T1000 (cell line): ENCODE data around the gene GULP1.
"Not testable (repeated sequence)": the region's sequence is repeated elsewhere in the genome, so short reads cannot be mapped to it uniquely, and the experiment has no call there.

ENCODE experiments used
- DNase-seq: peaks from one replicate; lab custom pipeline; 2025; ENCODE audit warnings: mixed read lengths; lab: John Stamatoyannopoulos, UW

Gene GULP1

DNA sequence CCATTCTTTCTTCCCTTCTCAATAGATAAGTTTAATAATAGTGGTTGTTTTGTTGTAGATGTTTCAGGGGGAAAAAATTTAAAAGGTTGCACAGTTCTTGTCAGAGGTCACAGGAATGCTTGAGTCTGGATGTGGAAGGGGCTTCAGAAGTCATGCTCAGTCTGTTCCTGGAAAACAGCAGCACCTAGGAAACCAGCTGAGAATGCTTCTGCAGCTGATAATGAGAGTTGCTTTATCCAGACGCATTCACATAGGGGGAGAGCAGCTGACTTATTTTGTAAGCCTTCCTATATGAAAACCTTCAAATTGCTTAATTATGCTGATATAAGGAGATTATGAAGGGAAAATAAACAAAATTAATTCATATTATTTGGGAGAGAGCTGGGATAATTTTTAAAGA is 235.5 kb downstream of the GULP1 start:
- DNase-seq: no peak

DNA sequence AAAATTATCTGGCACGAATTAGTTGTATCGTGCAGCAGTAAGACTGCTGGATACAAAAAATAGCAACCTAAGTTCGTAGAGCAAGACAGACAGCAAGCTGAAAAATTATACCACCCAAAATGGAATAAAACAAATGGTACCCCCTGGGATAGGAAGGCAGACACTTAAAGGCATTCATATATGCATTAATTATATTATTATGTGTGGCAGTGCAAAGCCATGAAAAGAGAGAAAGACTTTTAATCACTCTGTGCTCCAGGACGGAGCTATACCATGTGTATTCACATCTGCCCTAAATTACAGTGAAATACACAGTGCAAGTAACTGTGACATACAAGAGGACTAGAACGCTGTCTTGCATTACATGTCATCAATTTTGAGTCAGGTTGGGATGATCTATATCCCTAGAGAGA is 235.9 kb downstream of the GULP1 start:
- no peak for DNase-seq

DNA sequence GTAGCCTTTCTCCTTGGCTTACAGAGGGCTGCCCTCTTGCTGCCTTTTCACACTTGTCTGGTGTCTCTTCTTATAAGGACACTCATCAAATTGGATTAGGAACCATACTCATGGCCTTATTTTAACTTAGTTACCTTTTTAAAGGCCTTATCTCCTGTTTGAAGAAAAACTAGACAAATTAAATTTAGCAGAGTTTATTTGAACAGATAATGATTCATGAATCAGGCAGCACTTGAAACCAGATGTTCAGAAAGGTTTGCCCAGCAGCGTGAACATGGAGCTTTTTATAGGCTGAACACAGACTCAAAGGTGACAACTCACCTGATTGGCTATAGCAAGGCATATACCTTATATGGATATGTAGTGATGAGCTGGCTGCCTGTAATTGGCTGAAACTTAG is 238.0 kb downstream of the GULP1 start:
- DNase-seq: no peak

DNA sequence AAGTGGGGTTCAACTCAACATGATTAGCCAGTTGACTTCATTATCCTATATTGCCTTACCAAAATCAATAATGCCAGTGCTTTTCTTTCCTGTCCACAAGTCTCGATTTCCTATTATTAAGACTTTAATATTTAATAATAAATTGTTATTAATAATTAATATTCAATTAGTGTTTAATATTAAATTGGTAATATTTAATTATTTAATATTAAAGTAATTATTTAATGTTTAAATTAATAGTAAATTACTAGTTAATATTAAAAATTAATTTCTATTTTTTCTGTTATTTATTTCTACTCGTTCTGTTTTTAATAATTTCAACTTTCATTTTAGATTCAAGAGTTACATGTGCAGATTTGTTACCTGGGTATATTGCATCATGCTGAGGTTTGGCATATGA is 243.2 kb downstream of the GULP1 start:
- no peak for DNase-seq

DNA sequence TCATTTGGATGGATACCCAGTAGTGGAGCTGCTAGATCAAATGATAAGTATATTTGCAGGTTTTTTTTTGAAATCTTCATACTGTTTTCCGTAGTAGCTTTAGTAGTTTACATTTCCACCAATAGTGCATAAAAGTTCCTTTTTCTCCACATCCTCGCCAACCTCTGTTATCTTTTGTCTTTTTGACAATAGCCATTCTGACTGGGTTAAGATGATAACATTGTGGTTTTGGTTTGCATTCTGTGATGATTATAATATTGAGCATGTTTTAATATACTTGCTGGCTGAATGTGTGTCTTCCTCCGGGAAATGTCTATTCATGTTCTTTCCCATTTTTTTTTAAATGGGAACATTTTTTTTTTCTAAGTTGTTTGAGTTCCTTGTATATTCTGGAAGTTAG is 260.0 kb downstream of the GULP1 start:
- no peak for DNase-seq

DNA sequence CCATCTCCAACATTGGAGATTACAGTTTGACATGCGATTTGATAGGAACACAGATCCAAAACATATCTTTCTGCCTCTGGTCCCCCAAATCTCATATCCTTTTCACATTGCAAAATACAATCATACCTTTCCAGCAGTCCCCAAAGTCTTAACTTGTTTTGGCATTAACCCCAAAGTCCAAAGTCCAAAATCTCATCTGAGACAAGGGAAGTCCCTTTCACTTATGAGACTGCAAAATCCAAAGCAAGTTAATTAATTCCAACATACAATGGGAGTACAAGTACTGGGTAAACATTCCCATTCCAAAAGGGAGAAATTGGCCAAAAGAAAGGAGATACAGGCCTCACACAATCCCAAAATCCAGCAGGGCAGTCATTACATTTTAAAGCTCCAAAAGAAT is 265.4 kb downstream of the GULP1 start:
- DNase-seq: no peak

DNA sequence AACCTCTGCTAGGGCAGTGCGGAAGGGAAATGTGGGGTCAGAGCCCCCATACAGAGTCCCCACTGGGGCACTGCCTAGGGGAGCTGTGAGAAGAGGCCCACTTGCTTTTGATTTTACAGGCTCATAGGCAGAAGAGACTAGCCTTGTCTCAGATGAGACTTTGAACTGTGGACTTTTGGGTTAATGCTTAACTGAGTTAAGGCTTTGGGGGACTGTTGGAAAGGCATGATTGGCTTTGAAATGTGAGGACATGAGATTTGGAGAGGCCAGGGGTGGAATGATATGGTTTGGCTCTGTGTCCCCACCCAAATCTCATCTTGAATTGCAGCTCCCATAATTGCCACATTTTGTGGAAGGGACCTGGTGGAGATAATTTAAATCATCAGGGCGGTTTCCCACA is 267.8 kb downstream of the GULP1 start:
- DNase-seq: not testable (repeated sequence)

DNA sequence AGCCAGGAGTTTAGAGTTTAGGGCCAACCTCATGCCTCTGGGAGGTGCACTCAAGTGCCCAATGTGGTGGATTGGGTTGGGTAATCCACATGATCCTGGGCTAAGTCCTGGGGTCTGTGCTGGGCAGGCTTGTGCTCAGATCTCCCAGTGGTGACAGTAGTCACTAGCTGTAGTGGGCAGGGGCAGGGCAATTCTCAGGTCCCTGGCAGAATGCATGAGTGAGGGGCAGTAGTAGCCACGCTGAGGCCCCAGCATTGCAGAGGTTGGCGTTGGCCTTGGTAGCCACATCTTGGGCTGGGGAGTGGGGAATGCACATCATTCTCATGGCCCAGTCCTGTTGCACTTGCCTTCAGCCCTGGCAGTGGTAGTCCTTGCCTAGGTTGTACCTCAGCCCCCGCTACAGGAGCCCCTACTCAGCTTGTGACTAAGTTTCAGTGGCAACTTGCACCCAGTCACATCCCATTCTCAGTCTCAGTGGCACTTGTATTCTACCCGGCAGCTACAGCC is 269.9 kb downstream of the GULP1 start:
- no peak for DNase-seq

DNA sequence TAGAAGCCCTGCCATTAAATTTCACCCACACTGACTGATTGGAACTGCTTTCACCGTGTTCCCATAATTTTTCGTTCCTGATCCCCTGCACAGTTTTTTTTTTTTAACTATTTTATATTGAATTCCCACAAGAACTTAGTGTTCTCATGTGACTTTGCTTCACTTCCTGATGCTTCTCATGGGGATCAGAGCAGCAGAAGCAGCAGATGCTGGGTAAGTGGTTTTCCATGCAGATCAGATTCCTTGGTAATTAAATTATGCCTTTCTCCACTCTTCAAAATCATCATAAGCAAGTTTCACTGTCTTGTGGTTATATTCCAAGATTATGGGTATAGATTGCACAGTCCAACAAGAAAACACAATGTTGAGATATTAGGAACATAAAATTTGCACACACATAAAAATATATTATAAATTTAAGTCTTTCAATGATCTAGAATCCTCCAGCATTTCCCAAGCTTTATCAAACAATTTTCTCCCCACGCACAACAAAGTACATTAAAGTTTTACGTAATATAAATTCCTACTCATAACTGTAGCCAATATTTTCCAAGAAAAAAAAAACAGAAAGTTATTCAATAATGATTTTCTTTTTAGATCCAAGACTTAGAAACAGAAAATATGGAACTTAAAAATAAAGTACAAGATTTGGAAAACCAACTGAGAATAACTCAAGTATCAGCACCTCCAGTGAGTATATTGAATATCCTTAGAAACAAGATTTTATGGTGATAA is 277.9 kb downstream of the GULP1 start:
- no peak for DNase-seq

DNA sequence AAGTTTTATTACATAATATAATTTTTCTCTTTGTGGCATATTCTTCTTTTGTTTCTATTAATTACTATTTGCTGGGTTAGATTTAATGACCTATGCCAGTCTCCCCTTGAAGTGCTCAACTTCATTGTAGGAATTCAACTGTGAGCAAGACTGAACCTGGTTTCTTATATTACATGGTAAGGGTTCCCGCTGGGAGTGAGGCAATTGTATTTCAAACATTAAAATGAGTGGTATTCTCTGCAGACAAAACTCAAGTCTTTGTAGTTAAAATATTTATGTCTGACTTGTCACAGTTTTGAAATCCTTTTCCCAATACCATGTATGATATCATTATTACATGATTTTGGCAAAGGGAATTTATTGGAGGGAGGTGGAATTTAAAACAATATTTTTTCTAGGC is 278.7 kb downstream of the GULP1 start:
- DNase-seq: no peak

DNA sequence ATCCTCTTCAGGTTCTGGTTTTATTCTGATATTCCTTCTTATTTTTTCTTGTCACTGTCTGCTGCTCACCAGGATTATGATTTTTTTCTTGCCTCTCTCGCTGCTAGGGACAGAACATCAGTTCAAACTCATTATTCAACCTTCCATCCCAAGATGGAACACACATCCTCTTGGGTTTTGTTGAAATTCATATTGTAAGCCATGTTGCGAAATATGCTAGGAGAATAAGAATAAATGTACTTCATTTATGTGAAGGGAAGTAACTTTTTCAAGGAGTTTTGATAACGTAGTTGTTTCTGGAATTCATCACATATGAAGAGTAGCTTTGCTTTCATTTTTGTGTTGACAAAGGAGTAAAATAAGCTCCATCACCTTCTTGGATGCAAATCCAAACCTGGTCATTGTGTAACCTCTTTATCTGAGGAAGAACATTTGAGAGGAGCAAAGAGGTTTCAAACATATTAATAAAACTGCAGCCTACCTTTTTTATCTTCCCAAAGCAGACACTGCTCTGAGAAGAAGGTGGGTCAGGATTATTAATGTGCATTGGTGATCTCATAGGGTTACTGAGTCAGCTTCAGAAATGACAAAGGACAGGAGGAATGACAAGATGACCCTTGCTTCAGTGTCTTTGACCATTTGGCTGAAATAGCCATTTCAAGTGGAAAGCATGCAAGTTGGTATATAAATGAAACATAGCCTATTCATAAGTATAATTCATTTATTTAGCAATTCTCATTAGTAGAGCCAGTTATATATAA is 280.0 kb downstream of the GULP1 start:
- no peak for DNase-seq

DNA sequence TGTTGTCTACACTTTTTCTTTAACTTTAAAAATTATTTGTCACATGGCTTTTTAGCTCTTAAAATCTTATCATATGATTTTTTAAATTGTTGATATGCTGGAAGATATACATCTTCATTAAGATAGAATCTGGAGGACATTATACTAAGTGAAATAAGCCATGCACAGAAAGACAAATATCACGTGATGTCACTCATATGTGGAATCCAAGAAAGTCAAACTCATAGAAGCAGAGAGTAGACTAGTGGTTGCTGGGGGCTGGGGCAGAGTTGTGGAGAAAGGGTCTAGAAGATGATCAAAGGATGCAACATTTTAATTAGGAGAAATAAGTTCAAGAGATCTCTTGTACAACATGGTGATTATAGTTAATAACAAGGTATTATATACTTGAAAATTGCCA is 280.9 kb downstream of the GULP1 start:
- no peak for DNase-seq

DNA sequence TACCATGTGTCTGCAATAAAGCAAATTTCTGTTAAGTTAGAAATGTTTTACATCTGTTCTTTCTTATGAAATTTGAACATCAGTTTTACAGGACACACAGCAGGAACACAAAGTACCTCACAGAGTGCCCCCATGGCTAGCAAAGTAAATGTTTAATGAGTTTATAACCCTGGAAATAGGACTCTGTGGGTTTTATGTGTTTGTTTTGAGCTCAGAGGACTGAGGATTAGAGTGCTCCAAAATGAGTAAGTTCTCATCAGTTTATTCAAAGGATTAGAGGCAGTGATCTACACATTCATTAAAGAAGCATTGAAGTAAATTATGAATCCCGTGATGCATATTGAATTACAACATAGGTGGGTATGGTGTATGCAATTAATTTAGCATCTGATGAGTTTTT is 281.8 kb downstream of the GULP1 start:
- DNase-seq: no peak

DNA sequence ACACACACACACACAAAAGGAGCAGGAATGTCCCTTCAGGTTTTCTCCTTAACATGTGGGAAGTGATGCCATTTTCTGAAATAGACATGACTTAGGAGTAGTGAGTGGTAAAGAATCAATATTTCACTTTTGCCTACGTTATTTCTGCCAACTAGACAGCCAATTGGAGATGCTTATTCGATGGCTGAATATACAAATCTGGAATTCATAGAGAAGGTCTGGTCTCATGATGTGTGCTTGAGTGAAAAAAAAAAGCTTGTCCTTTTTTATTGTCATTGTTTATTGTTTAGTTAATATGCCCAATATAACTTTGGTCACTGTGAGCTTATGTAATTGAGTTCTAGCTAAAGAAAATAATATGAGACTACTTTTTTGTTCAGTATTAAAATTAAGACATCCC is 284.3 kb downstream of the GULP1 start:
- DNase-seq: no peak

DNA sequence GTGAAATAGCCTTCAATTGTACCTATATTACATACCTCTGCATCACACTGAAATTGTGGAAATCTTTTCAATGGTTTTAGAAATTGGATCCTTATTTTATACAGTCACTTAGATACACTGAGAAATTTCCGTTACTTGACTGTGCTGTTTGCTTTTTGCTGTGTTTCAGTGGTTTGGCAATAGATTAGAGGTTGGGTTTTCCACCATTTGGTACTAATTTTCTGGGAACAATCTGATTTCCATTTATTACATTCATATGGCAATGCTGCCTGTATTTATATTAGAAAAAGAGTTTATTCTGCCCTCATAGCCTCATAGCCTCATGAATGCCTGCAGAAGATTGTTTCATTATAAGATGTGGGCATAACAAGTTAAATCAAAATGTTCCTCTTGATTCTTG is 285.0 kb downstream of the GULP1 start:
- no peak for DNase-seq

DNA sequence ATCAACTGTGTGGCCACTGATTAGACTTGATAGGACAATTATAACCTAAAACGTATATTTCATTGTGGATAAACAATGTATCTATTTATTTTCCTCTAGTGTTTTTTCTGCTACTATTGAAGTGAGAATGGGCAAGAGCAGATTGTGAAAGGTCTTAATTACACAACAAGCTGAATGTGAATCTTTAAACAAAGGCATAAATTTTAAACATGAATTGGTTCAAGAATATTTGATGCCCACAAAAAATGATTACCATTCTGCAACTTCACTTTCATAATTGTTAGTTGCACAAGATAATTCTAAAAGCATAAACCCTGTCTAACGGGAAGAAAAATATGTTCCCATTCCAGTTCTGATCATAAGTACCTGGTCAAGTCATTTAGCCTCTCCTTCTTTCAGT is 285.6 kb downstream of the GULP1 start:
- no peak for DNase-seq

DNA sequence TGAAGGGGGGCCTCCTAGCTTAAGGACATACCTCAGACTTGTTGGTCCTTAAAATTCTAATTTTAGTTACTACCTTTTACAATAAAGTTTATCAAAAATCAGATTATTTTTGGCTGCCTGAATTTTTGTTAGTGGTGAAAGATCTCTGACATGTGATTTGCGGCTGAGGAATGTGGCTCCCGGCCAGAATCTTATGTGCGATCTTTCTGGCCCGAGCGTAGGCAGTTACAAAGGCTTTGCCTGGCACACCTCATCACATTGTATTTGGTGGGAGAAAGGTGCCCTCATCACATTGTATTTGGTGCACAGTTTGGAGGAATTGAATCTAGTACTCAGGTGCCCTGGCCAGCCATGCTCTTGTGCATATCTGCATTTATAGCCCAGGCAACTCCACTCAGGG is 289.1 kb downstream of the GULP1 start:
- no peak for DNase-seq

DNA sequence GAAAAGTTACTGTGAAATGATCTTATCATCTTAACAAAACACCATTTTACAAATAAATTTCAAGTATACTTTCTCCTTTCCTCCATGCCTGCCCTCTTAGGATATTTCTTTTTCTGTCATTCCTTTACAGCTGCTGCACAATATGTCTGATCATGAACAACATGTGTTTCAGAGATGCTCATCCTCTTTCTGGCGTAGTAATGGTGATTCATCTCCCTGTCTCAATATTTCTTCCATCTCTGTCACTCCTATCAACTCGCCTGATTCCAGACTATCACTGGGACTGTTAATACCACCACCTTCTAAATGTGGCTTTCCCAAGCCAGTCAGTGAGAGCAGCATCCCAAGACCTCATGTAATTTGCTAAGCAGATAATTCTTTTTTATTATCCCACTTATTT is 290.5 kb downstream of the GULP1 start:
- no peak for DNase-seq

DNA sequence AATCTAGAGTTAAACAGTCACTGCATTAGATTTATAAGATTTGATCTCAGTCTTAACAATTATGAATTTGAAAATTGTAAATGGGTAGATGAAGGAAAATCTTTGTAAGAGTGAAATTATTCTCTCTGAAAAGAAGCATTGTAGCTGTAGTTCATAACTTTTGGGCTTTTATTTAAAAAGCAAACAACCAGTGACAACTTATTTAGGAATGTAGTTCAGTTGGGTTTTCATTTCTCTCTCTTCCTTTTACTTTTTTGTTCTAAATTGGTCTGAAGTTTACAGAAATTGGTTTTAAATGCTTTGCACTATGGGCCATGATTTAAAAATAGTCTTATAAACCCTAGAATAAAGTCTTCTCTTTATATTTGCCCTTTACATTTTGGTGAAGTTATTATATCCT is 296.6 kb downstream of the GULP1 start:
- DNase-seq: no peak

DNA sequence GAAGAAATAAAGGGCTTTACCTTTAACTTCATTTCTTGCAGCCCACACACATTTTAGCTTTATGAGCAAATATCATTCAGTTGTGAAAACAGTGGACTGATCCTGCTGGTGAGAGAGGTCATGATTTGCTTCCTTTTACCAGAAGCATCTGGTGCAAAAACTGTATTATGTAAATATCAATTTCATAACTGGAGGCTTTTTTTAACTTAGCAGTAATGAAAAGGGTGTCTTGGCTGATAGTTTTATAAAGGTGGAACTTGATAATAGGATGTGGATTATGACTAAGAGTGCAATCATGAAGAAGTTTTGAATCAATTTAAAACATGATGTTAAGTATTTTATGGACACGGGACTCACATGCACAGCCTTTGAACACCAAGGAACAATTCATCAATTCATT is 304.4 kb downstream of the GULP1 start:
- DNase-seq: no peak

DNA sequence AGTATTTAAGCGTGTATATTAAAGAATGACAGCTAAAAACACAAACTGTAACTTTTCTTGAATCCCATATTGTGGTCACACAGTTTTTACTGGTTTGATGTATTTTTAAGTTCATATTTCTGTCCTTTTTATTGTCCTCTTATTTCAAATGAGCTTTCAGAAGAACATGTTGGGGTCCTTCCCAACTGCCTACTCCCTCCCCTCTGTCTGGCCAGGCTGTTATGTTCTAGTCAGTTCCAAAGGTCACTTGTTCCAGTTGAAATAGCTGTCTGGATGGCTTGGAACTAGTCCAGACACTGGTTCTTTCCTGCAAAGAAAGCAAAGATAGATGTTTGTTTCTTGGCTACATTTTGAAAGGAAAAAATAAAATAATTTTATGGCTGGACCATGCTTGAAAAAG is 306.9 kb downstream of the GULP1 start:
- no peak for DNase-seq

DNA sequence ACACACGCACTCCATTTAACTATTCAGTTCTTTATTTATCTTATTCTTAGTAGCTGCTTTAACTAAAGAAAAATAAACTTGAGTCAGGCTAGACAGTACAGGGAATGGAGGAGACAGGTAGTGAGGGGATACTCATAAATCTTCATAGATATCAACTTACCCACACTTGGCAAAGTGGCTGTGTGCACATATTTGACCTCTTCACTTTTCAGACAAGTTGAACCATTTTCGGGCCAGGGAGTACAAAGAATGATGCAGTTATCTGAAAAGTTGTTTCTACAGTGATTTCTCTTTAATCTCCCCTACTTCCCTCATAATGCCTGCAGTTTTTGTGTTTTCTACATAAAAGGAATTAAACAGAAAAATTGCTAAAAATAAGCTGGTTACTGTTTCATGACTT is 307.5 kb downstream of the GULP1 start:
- no peak for DNase-seq

DNA sequence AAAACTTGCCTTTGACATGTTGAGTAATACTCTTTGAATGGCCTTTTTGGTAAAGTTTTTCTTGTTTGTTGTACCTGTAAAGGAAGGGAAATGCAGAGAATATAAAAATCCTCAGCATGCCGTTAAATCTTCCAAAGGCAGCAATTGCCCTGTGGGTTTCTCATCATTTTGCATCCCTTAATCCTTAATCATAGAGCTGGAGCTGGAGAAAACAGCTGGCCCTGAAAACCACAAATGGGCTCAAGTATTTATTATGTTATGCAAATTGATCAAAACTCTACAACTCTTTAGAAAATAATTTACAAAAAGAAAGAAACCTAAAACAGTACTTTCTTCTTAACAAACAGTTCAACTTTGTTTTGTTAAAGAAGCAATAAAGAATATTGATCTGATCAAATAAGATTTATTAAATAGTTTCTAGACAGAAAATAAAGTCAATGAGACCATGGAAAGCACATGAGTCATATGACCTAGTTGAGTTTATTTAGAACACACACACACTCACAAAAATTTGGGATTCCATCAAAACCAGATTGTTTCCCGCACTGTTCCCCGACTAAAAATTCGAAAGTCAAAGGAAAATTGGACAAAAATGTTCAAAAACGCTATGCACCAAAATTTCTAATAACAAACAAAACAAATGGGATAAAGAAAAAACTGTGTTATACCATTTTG is 309.0 kb downstream of the GULP1 start:
- no peak for DNase-seq
